GM19023 (cell line): Measurements from ENCODE around the gene KLK6.
A peak's percentile ranks its signal among the peaks of the same experiment; 100 is the strongest.

Experiments used
- ATAC-seq: cut with Tn5 transposase; IDR thresholded peaks from one replicate; pipeline ENCODE4 v1.9.1; 2021; ENCODE audit warnings: mild to moderate bottlenecking, moderate library complexity; ENCODE audit not compliant: unreplicated experiment

KLK6 gene

DNA sequence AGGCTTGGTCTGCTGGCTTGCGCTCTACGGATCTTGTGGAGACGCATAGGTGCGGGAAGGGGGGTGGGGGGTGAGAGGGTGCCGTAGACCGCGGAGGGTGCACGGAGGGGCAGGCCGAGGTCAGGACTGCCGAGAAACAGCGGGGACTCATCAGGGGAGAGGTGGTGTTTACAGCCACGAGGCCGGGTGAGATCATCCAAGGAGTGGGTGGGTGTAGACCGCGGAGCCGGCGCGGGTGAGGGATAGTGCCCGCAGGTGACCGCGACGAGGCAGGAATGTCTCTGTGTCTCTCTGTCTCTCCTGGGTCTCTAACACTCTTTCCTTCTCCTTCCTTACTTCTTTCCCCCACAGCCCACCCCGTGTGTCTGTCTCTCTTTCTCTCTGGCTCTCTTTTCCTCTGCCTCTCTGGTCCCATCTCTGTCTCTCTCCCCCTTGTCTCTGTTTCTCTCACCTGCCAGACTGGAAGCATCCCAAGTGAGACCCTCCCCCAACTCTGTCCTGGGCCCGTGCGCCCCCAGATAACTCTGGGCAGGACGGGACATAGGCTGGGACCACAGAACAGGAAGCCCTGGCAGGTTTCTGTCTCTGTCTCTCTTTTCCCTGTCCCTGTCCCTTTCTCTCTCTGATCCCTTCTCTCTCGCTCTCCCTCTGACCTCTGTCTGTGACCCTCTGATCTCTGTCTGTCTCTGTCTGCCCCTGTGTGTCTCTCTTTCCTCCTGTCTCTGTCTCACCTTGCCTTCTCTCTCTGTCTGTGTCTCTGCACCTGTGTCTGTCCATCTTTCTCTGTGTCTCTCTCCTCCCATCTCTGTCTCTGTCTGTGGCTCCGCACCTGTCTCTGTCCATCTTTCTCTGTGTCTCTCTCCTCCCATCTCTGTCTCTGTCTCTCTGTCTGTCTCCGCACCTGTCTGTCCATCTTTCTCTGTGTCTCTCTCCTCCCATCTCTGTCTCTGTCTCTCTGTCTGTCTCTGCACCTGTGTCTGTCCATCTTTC, 56.4 kb downstream of the KLK6 start:
- ATAC-seq: no peak

DNA sequence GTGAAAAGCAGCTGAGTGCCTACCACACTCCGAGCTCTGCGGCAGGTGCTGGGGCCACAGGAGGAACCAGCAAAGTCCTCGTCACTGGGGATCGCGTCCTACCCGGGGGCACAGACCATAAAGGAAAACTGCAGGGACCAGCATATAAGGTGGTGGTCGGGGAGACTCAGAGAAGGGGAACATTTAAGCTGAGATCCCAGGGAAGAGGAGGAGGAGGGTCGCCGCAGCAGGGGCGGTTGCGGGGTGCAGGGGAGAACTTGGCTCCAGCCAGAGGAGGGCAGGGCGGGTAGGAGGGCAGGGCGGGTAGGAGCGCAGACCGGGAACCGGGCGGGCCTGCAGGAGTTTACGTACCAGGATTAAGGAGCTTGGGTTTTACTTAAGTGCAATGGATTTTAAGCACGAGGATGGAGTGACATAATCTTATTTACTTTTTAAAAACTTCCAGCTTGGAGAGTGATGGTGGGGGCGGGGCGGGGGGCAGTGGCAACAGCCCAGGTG, 57.2 kb downstream of the KLK6 start:
- ATAC-seq: no peak

DNA sequence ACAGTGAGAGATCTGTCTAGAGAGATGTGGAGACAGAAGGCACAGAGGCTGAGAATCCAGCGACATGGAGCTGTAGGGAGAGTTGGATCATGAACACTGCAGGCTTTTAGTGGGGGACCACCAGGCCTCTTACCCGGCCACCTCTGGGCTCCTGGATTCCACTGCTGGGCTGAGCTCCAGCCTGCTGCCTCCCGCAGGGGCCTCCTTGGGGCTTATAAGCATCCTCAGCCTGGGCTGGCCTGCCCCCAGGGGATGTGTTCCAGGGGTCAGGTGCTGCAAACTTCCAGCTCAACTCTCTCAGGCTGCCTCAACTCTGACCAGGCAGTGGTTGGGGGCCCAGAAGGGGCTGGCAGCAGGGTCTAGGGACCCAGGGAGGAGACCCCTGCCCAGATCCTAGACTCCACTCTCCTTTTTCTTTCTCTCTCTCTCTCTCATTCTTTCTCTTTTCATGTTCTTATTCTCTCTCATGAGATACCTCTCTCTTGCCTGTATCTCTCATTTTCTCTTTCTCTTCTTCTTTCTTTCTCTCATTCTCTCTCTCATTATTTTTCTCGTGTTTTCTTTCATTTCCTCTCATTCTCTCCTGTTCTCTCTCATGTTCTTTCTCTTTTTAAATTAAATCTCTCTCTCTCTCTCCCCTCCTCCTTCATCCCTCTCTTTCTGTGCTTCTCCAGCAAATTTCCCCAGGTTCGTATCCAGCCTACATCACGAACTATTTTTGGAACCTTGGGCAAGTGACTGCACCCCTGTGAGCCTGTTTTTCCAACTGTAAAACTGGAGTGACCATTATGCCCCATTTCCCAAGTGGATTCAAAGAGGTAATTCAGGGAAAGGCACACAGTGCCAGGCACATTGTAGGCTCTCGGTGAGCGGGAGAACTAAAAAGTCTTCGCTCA, 57.9 kb downstream of the KLK6 start, which contains the start of gene KLK4:
Gene KLK4 (minus strand): TSS at position 190 of the 896 bp plus-strand sequence. CDS start 657 bp downstream, outside the sequence.
- ATAC-seq: no peak

DNA sequence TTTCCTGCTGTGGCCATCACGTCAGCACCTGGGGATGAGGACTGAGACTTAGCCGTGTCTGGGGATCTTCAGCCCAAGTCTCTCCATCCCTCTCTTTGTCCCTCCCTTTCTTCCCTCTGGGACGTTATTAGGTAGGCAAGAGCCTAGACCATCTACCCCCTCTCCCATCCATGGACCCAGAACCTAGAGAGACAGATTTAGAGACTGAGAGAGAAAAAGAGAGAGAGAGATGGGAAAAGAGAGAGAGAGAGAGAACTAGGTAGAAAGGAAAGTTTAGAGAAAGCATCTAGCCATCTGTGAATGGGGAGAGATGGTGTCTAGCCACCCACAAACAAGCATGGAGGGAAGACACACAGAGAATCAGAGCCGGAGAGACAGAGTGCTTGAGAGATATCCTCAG, 58.7 kb downstream of the KLK6 start:
- no peak for ATAC-seq

DNA sequence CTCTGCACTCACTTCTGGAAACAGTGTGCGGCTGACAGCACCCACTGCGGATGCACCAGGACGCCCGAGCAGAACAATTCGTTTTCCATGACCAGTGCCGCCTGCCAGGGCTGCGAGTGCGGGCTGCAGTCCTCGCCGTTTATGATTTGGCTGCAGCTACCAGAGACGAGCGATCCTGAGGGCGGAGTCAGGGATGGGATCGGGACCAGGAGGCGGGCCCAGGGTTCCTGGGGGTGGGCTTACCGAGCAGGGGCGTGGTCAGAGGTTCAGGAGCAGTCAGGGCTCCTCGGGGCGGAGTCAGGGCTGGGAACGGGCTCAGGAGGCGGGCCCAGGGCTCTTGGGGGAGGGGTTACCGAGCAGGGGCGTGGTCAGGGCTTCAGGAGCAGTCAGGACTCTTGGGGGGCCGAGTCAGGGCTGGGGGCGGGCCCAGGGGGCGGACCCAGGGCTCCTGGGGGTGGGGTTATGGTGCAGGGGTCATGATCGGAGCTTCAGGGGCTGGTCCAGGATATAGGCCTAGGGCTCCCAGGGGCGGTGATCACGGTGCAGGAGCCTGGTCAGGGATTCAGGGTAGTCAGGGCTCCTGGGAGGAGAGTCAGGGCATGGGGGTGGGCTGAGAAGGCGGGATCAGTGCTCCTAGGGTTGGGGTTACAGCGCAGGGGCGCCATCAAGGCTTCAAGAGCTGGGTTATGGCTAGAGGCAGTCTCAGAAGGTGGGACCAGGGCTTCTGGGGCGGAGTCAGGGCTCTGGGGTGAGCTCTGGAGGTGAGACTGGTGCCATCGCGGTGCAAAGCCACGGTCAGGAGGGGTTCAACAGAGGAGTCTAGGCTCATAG, 59.9 kb downstream of the KLK6 start:
- peak; percentile 69 for ATAC-seq
